Measurements from ENCODE around the gene ZNF578.
"Not testable (repeated sequence)": the region's sequence is repeated elsewhere in the genome, so short reads cannot be mapped to it uniquely, and the experiment has no call there.

Gene ZNF578

DNA sequence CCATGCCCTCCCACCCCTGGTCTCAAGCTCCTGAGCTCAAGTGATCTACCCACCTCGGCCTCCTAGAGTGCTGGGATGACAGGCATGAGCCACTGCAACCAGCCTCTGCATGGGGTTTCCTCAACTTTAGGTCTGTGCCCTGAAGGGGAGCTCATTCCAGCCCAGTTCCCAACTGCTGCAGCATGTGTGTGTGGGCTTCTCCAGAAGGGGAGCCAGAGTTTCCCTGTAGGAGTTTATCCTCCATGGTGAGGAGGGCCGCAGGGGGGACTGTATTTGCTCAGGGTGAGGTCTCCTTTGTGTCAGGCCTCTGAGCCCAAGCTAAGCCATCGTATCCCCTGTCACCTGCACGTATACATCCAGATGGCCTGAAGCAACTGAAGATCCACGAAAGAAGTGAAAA is 62.8 kb downstream of the ZNF578 start:
- no peak for DNase-seq (ENCODE audit: low read depth)

GRCh38 chr19:52518646-52519045 is 65.3 kb downstream of the ZNF578 start:
- no peak for DNase-seq (ENCODE audit: low read depth)

- DNase-seq (ENCODE audit: low read depth), result not testable (repeated sequence)
Observed at GRCh38 chr19:52519175-52519574, 65.8 kb downstream of the ZNF578 start.

DNA sequence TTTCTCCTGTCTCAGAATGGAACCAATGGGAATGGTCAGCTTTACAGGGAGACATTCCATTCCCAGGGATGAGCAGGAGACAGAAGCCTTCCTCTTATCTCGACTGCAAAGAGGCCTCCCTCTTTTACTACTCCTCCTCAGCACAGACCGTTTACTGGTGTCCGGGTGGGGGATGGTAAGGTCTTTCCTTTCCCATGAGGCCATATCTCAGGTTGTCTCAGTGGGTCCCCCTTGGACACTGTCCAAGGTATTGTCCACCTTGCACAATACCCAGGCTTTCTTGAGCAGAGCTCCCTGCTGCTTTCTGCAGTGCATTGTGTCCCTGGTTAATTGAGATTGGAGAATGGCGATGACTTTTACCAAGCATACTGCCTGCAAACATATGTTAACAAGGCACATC is 66.7 kb downstream of the ZNF578 start:
- DNase-seq (ENCODE audit: low read depth), result no peak

GRCh38 chr19:52522551-52522950 is 69.2 kb downstream of the ZNF578 start:
- DNase-seq (ENCODE audit: low read depth), result no peak

- no peak for DNase-seq (ENCODE audit: low read depth)
Observed at GRCh38 chr19:52524086-52524485, 70.7 kb downstream of the ZNF578 start.

DNA sequence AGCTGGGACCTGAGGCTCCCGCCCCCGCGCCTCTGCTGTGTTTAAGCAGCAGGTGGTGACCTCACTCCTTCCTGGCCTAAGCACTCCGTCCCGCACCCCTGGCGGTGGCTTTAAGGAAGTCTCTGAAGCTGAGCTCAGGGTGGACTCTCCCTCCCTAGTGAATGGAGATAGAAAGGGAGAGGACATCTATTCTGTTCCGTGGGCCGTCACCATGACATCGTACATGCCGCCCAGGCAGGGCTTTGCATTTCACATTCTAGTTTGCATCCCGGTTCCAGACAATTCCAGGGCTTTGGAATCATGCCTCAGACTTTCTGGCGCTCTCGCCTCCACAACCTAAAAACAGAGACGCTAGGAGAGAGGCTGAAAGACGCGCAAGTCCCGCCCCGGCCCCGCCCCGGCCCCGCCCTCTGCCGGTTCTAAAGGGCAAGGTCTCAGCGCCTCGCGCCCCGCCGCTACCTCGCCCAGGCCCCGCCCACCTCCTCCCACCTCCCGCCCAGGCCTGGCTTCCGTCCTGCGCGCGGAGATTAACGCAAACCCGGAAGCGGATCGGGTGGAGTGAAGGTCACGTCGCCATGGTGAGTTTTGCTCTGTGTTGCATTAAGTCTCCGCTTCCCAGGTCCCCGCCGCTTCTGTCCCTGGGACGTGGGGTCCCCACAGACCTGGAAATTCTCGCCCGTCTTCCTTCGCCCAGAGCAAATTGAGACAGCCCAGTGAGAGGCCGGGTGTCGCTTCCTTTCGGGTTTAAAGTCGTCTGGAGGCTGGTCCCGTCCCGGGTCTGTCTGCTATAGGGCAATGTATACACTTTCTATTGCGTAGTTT is 74.0 kb downstream of the ZNF578 start, which contains the start of gene ZNF808:
Gene ZNF808 (plus strand): TSS at position 535 of the 822 bp plus-strand sequence. CDS start 15,617 bp downstream, outside the sequence.
- DNase-seq (ENCODE audit: low read depth), result peak; percentile 97

GRCh38 chr19:52527956-52528351 is 74.6 kb downstream of the ZNF578 start:
- DNase-seq (ENCODE audit: low read depth), result no peak

DNA sequence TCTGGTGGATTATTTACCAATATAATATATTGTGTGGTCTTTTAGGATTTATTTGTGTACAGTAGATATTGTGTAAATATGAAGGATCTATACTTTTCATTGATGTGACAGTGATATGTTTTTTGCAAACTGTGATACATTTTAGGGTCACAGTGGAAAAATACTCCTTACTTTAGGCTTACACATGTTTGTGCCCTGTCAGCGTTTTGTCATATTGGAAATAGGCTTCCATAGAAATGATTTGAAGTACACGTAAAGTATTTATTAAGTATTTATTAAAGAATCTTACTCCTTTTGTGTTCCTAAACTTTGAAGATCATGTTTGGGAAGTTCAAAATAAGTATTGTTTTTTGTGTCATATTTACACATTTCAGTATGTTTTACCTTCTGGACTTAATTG is 79.1 kb downstream of the ZNF578 start:
- no peak for DNase-seq (ENCODE audit: low read depth)

DNA sequence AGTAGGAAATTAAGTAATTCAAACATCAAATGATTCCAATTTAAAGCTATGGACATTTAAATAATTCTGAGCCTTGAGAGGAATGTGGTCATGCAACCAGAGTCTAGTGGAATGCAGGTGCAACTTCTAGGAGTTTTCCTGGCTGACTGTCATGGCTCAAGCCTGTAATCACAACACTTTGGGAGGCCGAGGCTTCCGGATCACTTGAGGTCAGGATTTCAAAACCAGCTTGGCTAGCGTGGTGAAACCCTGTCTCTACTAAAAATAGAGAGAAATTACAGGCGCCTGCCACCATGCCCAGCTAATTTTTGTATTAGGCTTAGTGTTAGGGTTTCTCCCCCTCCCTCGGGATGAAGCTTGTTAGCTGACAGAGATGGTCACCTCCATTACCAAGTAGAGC is 80.5 kb downstream of the ZNF578 start:
- DNase-seq (ENCODE audit: low read depth), result no peak

DNA sequence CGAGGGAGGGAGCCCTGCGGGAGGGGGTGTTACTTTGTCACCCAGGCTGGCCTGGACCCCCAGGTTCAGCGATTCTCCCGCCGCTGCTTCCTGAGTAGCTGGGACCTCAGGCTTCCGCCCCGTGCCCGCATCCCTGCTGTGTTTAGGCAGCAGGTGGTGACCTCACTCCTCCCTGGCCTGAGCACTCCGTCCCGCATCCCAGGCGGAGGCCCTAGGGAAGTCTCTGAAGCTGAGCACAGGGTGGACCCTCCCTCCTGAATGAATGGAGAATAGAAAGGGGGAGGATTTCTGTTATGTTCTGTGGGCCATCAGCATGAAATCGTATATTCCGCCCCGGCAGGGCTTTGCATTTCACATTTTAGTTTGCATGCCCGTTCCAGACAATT is 82.0 kb downstream of the ZNF578 start:
- DNase-seq (ENCODE audit: low read depth), result not testable (repeated sequence)

GRCh38 chr19:52535771-52536447 is 82.6 kb downstream of the ZNF578 start:
- DNase-seq (ENCODE audit: low read depth), result peak; percentile 80

DNA sequence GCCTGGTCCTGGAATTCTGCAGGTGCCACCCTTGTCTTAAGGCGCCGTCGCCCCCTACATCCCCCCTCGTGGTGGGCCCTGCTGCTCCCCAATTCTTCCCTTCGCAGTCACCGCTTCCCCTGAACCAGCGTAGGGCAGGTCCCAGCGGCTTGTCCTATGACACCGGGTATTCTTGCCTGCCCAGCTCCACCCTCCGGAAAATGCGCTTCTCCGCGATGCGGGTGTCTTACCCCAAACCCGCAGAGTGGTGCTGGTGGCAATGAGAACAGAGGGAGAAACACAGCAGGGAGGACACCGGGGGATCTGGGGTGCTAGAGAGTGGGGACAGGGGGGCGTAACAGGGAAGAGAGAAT is 83.1 kb downstream of the ZNF578 start:
- DNase-seq (ENCODE audit: low read depth), result peak; percentile 2

GRCh38 chr19:52538815-52539214 is 85.5 kb downstream of the ZNF578 start:
- DNase-seq (ENCODE audit: low read depth), result not testable (repeated sequence)

GRCh38 chr19:52541176-52541575 is 87.8 kb downstream of the ZNF578 start:
- not testable (repeated sequence) for DNase-seq (ENCODE audit: low read depth)

DNA sequence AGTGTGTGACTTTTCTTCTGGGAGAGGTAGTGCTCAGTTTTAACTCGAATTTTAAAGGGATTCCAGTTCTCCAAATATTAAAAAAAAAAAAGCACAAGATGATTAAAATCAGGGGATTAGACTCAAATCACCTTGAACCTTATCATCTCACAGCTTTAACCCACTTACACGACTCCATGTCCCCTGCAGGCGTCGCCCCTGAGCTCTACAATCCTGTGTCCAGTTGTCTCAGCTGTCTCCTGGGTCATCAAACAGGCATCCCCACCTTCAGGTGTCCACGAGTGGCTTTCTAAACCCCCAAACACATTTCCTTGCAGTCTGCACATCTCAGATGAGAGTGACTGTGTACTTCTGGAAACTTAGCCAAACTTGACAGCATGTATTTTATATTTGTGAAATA is 88.3 kb downstream of the ZNF578 start:
- DNase-seq (ENCODE audit: low read depth), result no peak

DNA sequence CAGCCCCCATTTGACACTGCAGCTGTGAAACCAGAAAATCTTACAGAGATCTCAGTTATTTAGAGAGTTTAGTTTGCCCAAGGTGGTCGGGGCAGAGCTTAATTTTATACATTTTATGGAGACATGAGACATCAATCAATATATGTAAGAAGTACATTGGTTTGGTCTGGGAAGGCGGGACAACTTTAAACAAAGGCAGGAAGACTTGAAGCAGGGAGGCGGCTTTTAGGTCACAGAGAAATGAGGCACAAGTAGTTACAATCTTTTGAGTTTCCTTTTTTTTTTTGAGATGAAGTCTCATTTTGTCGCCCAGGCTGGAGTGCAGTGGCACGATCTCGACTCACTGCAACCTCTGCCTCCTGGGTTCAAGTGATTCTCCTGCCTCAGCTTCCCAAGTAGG is 89.2 kb downstream of the ZNF578 start:
- DNase-seq (ENCODE audit: low read depth), result not testable (repeated sequence)

DNA sequence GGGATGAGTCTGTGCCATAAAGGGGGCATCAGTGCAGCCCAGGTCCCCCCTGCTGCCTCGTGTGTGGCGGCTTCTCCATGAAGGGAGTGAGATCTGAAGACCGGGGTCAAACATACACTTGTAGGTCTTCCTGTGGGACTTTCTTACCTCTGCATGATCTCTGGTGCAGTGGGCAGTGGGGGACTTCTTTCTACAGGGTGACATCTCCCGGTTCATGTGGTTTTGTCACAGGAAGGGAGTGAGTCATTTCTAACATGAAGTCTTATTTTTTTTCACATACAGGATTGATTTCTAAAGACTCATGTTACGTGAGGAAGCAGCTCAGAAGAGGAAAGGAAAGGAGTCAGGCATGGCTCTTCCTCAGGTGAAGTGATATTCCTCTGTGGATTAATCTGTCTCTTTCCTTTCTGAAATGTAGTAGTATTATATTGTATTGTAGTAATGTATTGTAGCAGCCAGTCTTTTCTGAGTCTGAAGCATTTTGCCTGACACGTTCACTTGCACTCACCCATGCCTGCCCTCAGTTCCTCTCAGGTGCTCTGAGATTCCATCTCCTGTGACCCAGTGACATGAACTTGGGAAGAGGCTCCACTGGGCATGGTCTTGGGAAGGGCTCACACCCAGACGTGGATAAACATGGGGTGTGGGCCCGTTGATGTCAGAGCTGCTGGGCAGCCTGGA is 89.8 kb downstream of the ZNF578 start:
- DNase-seq (ENCODE audit: low read depth), result no peak

DNA sequence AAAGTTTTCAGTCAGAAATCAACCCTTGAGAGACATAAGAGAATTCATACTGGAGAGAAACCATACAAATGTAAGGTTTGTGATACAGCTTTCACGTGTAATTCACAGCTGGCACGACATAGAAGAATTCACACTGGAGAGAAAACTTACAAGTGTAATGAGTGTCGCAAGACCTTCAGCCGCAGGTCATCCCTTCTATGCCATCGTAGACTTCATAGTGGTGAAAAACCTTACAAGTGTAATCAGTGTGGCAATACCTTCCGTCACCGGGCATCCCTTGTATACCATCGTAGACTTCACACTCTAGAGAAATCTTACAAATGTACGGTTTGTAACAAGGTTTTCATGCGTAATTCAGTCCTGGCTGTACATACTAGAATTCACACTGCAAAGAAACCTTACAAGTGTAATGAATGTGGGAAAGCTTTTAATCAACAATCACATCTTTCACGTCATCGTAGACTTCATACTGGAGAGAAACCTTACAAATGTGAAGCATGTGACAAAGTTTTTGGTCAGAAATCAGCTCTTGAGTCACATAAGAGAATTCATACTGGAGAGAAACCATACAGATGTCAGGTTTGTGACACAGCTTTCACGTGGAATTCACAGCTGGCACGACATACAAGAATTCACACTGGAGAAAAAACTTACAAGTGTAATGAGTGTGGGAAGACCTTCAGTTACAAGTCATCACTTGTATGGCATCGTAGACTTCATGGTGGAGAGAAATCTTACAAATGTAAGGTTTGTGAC is 101.0 kb downstream of the ZNF578 start:
- DNase-seq (ENCODE audit: low read depth), result no peak

DNA sequence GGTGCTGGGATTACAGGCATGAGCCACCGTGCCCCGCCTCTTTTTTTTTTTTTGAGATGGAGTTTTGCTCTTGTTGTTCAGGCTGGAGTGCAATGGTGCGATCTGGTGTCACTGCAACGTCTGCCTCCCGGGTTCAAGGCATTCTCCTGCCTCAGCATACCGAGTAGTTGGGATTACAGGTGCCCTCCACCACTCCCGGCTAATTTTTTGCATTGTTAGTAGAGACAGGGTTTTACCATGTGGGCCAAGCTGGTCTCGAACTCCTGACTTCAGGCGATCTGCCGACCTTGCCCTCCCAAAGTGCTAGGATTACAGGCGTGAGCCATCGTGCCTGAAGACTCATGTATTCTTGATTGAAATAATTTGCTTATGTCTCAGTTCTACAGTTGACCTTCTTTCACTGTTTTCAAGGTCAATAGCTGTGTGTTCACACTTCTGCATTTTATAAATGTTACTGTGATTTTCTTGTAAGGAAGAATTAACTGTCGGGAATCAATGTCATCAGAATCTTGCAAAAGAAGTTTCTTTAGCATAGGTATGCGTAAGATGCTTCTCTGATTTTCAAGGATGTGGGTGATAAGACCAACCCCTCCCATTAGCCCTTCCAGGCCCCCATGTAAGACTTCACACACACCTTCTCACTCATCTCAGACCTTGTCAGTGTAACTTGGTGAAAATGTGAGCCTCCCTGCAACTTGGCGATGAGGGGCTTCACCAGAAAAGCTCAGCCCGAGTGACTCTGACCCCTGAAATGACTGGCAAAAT is 104.1 kb downstream of the ZNF578 start:
- DNase-seq (ENCODE audit: low read depth), result no peak

DNA sequence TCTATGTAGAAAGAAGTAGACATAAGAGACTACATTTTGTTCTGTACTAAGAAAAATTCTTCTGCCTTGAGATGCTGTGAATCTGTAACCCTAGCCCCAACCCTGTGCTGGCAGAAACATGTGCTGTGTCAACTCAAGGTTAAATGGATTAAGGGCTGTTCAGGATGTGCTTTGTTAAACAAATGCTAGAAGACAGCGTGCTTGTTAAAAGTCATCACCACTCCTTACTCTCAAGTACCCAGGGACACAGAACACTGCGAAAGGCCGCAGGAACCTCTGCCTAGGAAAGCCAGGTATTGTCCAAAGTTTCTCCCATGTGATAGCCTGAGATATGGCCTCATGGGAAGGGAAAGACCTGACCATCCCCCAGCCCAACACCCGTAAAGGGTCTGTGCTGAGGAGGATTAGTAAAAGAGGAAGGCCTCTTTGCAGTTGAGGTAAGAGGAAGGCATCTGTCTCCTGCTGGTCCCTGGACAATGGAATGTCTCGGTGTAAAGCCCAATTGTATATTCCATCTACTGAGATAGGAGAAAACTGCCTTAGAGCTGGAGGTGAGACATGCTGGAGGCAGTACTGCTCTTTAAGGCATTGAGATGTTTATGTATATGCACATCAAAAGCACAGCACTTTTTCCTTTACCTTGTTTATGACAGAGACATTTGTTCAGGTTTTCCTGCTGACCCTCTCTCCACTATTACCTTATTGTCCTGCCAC is 105.5 kb downstream of the ZNF578 start:
- DNase-seq (ENCODE audit: low read depth), result not testable (repeated sequence)

Measured in stimulated activated CD8-positive, alpha-beta memory T cell treated with anti-CD3 and anti-CD28 coated beads, Interleukin-15, amount 100 ng/mL, for 1 hour (primary cell).